Right atrium auricular region (tissue), 2 donors: ENCODE data around the gene ARHGAP11A. TPM values are rescaled to one million over a fixed set of nuclear protein-coding genes. Genes with fewer than 3 reads are reported as not detected.

ENCODE experiments used
- DNase-seq: peaks from one replicate; pipeline ENCODE4 v3.0.0-alpha.2; 2019; ENCODE audit warnings: low spot score
- H3K27ac ChIP-seq, 2 donors: fragments of 200-600 bp; sonication (generic); 1 replicate in 1 of 2; 2 replicates in 1 of 2; pipeline ENCODE4 v1.5.1; 2016 to 2019
- H3K27me3 ChIP-seq, 2 donors: fragments of 200-600 bp; sonication (generic); one replicate each; pipeline versions ENCODE4 v1.5.1 to v1.6.0; 2017 to 2019
- H3K36me3 ChIP-seq: fragments of 200-600 bp; sonication (generic); one replicate; pipeline ENCODE4 v1.5.1; 2016
- H3K4me1 ChIP-seq, 2 donors: fragments of 200-600 bp; sonication (generic); one replicate each; pipeline versions ENCODE4 v1.5.1 to v1.6.0; 2017 to 2019
- H3K4me3 ChIP-seq, 2 donors: fragments of 200-600 bp; sonication (generic); 1 replicate in 1 of 2; 2 replicates in 1 of 2; pipeline ENCODE4 v1.5.1; 2017 to 2019; ENCODE audit warnings: mild to moderate bottlenecking in 1 of 2, moderate library complexity in 1 of 2
- H3K9me3 ChIP-seq, 2 donors: fragments of 200-600 bp; sonication (generic); one replicate each; pipeline ENCODE4 v1.5.1; 2019
- CTCF ChIP-seq, 2 donors: fragments of 200-600 bp; sonication (generic); IDR thresholded peaks; one replicate each; pipeline ENCODE4 v1.5.1; 2019; ENCODE audit warnings: antibody characterized with exemption in 2 of 2
- total RNA-seq, 2 donors: library from RNA; depleted of rRNA; stranded (reverse); fragments of >200 nt; gene quantifications; one replicate each; pipeline ENCODE4 v1.1.0, GENCODE V29; 2016

The ARHGAP11A gene
- total RNA-seq, 2 donors from 2014 or later, result 1.0 to 2.3 TPM

- Histone ChIP-seq H3K9me3 (no peaks in the 10 kb centered on the region), H3K4me1 (peaks cover 0 to 2% of the 10 kb centered on the region in 2 donors), H3K27ac (no peak overlapping the region), H3K4me3 (no peak overlapping the region), H3K27me3 (no peaks in the 10 kb centered on the region), H3K36me3 (no peaks in the 10 kb centered on the region)
- TF ChIP-seq CTCF (IDR thresholded peaks at IDR 0.05), result no peak
- DNase-seq, result no peak
These were observed 21.1 kb downstream of the ARHGAP11A start for GRCh38 chr15:32636410-32636809.

DNA sequence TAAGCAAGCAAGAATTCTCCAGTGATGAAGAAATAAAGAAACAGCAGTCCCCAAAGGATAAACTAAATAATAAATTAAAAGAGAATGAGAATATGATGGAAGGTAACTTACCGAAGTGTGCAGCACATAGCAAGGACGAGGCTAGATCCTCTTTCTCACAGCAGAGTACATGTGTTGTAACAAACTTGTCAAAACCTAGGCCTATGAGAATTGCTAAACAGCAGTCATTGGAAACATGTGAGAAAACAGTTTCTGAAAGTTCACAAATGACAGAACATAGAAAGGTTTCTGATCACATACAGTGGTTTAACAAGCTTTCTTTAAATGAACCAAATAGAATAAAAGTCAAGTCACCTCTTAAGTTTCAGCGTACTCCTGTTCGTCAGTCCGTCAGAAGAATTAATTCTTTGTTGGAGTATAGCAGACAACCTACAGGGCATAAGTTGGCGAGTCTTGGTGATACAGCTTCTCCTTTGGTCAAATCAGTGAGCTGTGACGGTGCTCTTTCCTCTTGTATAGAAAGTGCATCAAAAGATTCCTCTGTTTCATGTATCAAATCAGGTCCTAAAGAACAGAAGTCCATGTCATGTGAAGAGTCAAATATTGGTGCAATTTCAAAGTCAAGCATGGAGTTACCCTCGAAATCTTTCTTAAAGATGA lies 21.7 kb downstream of the ARHGAP11A start:
- Histone ChIP-seq H3K4me3 (no peak overlapping the region), H3K4me1 (peaks cover 0 to 6% of the 10 kb centered on the region in 2 donors), H3K36me3 (no peaks in the 10 kb centered on the region), H3K27me3 (no peaks in the 10 kb centered on the region), H3K9me3 (no peaks in the 10 kb centered on the region), H3K27ac (no peak overlapping the region)
- no peak for DNase-seq
- TF ChIP-seq CTCF (IDR thresholded peaks at IDR 0.05), result no peak

- Histone ChIP-seq H3K4me3 (no peak overlapping the region), H3K4me1 (peaks cover 0 to 6% of the 10 kb centered on the region in 2 donors), H3K27ac (no peak overlapping the region), H3K27me3 (no peaks in the 10 kb centered on the region), H3K36me3 (no peaks in the 10 kb centered on the region), H3K9me3 (no peaks in the 10 kb centered on the region)
- TF ChIP-seq CTCF (IDR thresholded peaks at IDR 0.05), result no peak
- DNase-seq, result no peak
These were observed 22.4 kb downstream of the ARHGAP11A start for GRCh38 chr15:32637704-32638103.

DNA sequence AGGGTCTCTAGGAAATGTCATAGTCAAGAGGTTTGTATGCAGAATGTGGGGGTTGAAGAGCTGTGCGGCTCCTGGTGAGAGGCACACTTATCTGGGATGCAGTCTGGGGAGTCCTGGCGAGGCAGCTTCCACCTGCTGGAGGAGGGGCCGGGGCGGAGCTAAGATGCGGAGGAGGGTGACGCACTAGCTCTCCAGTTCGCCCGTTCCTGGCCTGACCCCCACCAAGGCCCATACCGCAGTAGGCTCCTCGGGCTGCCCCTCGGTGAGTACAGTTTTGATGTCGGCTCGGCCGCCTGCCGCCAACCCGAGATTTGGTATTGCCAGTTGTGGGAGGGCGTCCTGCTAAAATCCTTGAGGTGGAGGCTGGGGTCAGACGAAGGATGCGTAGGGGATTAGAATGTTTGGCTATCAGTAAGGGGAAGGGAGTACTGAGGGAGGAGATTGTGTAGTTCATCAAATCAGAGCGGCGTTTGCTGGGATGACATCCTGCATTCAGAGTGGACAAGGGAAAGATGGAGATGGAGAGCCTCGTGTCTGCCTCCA lies 26.3 kb downstream of the ARHGAP11A start, which contains the start of gene SCG5:
TSS of gene SCG5 (plus strand) at position 194 of the 543 bp plus-strand sequence. CDS start 1,883 bp downstream, outside the sequence.
- no peak for TF ChIP-seq CTCF (IDR thresholded peaks at IDR 0.05)
- no peak for DNase-seq
- Histone ChIP-seq H3K9me3 (no peaks in the 10 kb centered on the region), H3K4me1 (peaks cover 0 to 6% of the 10 kb centered on the region in 2 donors), H3K36me3 (no peaks in the 10 kb centered on the region), H3K4me3 (peak within 1 kb of the TSS in 1 of 2 donors; percentile 10), H3K27me3 (no peaks in the 10 kb centered on the region), H3K27ac (no peak within 1 kb of the TSS)

DNA sequence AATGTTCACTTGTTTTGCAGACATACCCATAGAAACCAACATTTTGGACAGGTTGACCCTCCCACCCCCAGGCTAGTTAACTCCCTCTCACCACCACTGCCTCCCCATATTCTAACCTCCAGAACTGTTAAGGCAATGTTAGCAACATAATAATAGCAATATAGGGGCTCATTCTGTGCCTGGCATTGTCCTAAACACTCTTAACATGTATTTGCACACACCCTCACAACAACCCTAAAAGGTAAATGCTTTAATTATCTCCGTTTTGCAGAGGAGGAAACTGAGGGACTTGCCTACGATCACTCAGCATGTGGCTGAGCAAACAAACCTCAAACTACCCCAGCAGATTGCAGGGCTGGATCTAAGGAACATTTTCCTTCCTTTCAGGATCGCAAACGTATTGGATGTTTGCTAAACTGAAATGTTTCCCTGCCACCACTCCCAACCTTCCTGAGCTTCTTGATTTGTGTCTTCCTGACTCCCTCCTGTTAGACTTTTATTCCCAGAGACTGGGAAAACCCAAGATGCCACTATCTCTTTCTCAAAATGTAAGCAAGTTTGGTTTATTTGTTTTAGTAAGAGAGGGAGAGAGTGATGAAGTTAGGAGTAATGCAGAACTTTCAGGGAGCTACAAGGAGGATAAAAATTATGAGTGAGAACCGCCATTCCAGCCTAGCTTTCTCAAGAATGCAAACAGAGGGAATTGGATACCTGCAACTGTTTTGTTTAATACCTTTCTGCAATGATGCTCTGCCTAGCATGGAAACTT lies 27.5 kb downstream of the ARHGAP11A start:
- no peak overlapping the region for H3K27ac ChIP-seq
- H3K4me1 ChIP-seq, result peaks cover 0 to 6% of the 10 kb centered on the region in 2 donors
- TF ChIP-seq CTCF (IDR thresholded peaks at IDR 0.05), result no peak
- H3K4me3 ChIP-seq, result no peak overlapping the region
- no peak for DNase-seq
- no peaks in the 10 kb centered on the region for H3K27me3 ChIP-seq
- no peaks in the 10 kb centered on the region for H3K36me3 ChIP-seq
- H3K9me3 ChIP-seq, result no peaks in the 10 kb centered on the region
